ENCODE data around the gene BLOC1S2.
A peak's percentile ranks its signal among the peaks of the same experiment; 100 is the strongest.

Gene BLOC1S2

GRCh38 chr10:100286051-100287033, at the start of gene BLOC1S2:
TSS of gene BLOC1S2 (minus strand) at chr10:100286680. CDS start at chr10:100286659, 21 bp downstream.
- H3K27me3 ChIP-seq (ENCODE audit: control insufficient read depth in 1 of 2, insufficient read depth in 2 of 2, low read length in 2 of 2): no peaks in the 10 kb centered on the region
- peak within 1 kb of the TSS; percentile 86 for H3K27ac ChIP-seq (ENCODE audit: low read depth, low read length)
- no peaks in the 10 kb centered on the region for H3K9me3 ChIP-seq (ENCODE audit: low read length)
- H3K36me3 ChIP-seq (ENCODE audit: insufficient read depth, low read length): peaks cover 6% of the 10 kb centered on the region
- peaks cover 16% of the 10 kb centered on the region for H3K4me1 ChIP-seq (ENCODE audit: insufficient read depth, low read length)
- peak within 1 kb of the TSS; percentile 99 for H3K9ac ChIP-seq (ENCODE audit: low read length)
- peak within 1 kb of the TSS; percentile 39 to 100 for H3K4me3 ChIP-seq (ENCODE audit: low read depth in 1 of 2, low read length in 2 of 2)

- Histone ChIP-seq H3K27ac (ENCODE audit: low read depth, low read length) (no peak overlapping the region), H3K4me3 (ENCODE audit: low read depth in 1 of 2, low read length in 2 of 2) (no peak overlapping the region), H3K27me3 (ENCODE audit: control insufficient read depth in 1 of 2, insufficient read depth in 2 of 2, low read length in 2 of 2) (peaks cover 0 to 17% of the 10 kb centered on the region in 2 donors), H3K9me3 (ENCODE audit: low read length) (no peaks in the 10 kb centered on the region), H3K4me1 (ENCODE audit: insufficient read depth, low read length) (no peaks in the 10 kb centered on the region), H3K36me3 (ENCODE audit: insufficient read depth, low read length) (no peaks in the 10 kb centered on the region), H3K9ac (ENCODE audit: low read length) (no peak overlapping the region)
These were observed 48.3 kb upstream of the BLOC1S2 start for GRCh38 chr10:100334762-100335161.

- Histone ChIP-seq H3K27ac (ENCODE audit: low read depth, low read length) (no peak overlapping the region), H3K4me1 (ENCODE audit: insufficient read depth, low read length) (no peaks in the 10 kb centered on the region), H3K27me3 (ENCODE audit: control insufficient read depth in 1 of 2, insufficient read depth in 2 of 2, low read length in 2 of 2) (peaks cover 0 to 23% of the 10 kb centered on the region in 2 donors), H3K9ac (ENCODE audit: low read length) (no peak overlapping the region), H3K4me3 (ENCODE audit: low read depth in 1 of 2, low read length in 2 of 2) (no peak overlapping the region), H3K9me3 (ENCODE audit: low read length) (no peaks in the 10 kb centered on the region), H3K36me3 (ENCODE audit: insufficient read depth, low read length) (no peaks in the 10 kb centered on the region)
These were observed 47.4 kb upstream of the BLOC1S2 start for GRCh38 chr10:100333661-100334440.

GRCh38 chr10:100333106-100333505, 46.6 kb upstream of the BLOC1S2 start:
- Histone ChIP-seq H3K27me3 (ENCODE audit: control insufficient read depth in 1 of 2, insufficient read depth in 2 of 2, low read length in 2 of 2) (peaks cover 0 to 23% of the 10 kb centered on the region in 2 donors), H3K27ac (ENCODE audit: low read depth, low read length) (no peak overlapping the region), H3K4me3 (ENCODE audit: low read depth in 1 of 2, low read length in 2 of 2) (no peak overlapping the region), H3K36me3 (ENCODE audit: insufficient read depth, low read length) (no peaks in the 10 kb centered on the region), H3K9ac (ENCODE audit: low read length) (no peak overlapping the region), H3K9me3 (ENCODE audit: low read length) (no peaks in the 10 kb centered on the region), H3K4me1 (ENCODE audit: insufficient read depth, low read length) (no peaks in the 10 kb centered on the region)

- Histone ChIP-seq H3K27ac (ENCODE audit: low read depth, low read length) (no peak within 1 kb of the TSS), H3K4me3 (ENCODE audit: low read depth in 1 of 2, low read length in 2 of 2) (no peak within 1 kb of the TSS), H3K36me3 (ENCODE audit: insufficient read depth, low read length) (no peaks in the 10 kb centered on the region), H3K9me3 (ENCODE audit: low read length) (no peaks in the 10 kb centered on the region), H3K9ac (ENCODE audit: low read length) (no peak within 1 kb of the TSS), H3K4me1 (ENCODE audit: insufficient read depth, low read length) (no peaks in the 10 kb centered on the region), H3K27me3 (ENCODE audit: control insufficient read depth in 1 of 2, insufficient read depth in 2 of 2, low read length in 2 of 2) (peaks cover 0 to 23% of the 10 kb centered on the region in 2 donors)
These were observed 43.6 kb upstream of the BLOC1S2 start, which contains the start of gene PKD2L1 for GRCh38 chr10:100330079-100330478. TSS of gene PKD2L1 (minus strand) at chr10:100330228. CDS start at chr10:100330103, 125 bp downstream.

- H3K27me3 ChIP-seq (ENCODE audit: control insufficient read depth in 1 of 2, insufficient read depth in 2 of 2, low read length in 2 of 2): peaks cover 0 to 23% of the 10 kb centered on the region in 2 donors
- H3K4me1 ChIP-seq (ENCODE audit: insufficient read depth, low read length): no peaks in the 10 kb centered on the region
- H3K27ac ChIP-seq (ENCODE audit: low read depth, low read length): no peak overlapping the region
- no peak overlapping the region for H3K9ac ChIP-seq (ENCODE audit: low read length)
- no peak overlapping the region for H3K4me3 ChIP-seq (ENCODE audit: low read depth in 1 of 2, low read length in 2 of 2)
- no peaks in the 10 kb centered on the region for H3K36me3 ChIP-seq (ENCODE audit: insufficient read depth, low read length)
- no peaks in the 10 kb centered on the region for H3K9me3 ChIP-seq (ENCODE audit: low read length)
These were observed 41.7 kb upstream of the BLOC1S2 start for GRCh38 chr10:100328198-100328597.

GRCh38 chr10:100327718-100328009, 41.2 kb upstream of the BLOC1S2 start:
- no peak overlapping the region for H3K9ac ChIP-seq (ENCODE audit: low read length)
- H3K27ac ChIP-seq (ENCODE audit: low read depth, low read length): no peak overlapping the region

GRCh38 chr10:100327007-100327717, 40.7 kb upstream of the BLOC1S2 start:
- Histone ChIP-seq H3K9ac (ENCODE audit: low read length) (no peak overlapping the region), H3K27ac (ENCODE audit: low read depth, low read length) (no peak overlapping the region), H3K4me3 (ENCODE audit: low read depth in 1 of 2, low read length in 2 of 2) (no peak overlapping the region), H3K27me3 (ENCODE audit: control insufficient read depth in 1 of 2, insufficient read depth in 2 of 2, low read length in 2 of 2) (peaks cover 0 to 23% of the 10 kb centered on the region in 2 donors), H3K36me3 (ENCODE audit: insufficient read depth, low read length) (no peaks in the 10 kb centered on the region), H3K4me1 (ENCODE audit: insufficient read depth, low read length) (no peaks in the 10 kb centered on the region), H3K9me3 (ENCODE audit: low read length) (no peaks in the 10 kb centered on the region)

More at GRCh38 chr10:100327718-100328009, 41.2 kb upstream of the BLOC1S2 start:
- H3K4me3 ChIP-seq (ENCODE audit: low read depth in 1 of 2, low read length in 2 of 2): no peak overlapping the region
- H3K9me3 ChIP-seq (ENCODE audit: low read length): no peaks in the 10 kb centered on the region
- H3K4me1 ChIP-seq (ENCODE audit: insufficient read depth, low read length): no peaks in the 10 kb centered on the region
- H3K27me3 ChIP-seq (ENCODE audit: control insufficient read depth in 1 of 2, insufficient read depth in 2 of 2, low read length in 2 of 2): peaks cover 0 to 23% of the 10 kb centered on the region in 2 donors
- H3K36me3 ChIP-seq (ENCODE audit: insufficient read depth, low read length): no peaks in the 10 kb centered on the region

GRCh38 chr10:100325158-100325557, 38.7 kb upstream of the BLOC1S2 start:
- Histone ChIP-seq H3K27ac (ENCODE audit: low read depth, low read length) (no peak overlapping the region), H3K9me3 (ENCODE audit: low read length) (no peaks in the 10 kb centered on the region), H3K4me1 (ENCODE audit: insufficient read depth, low read length) (no peaks in the 10 kb centered on the region), H3K9ac (ENCODE audit: low read length) (no peak overlapping the region), H3K36me3 (ENCODE audit: insufficient read depth, low read length) (no peaks in the 10 kb centered on the region), H3K27me3 (ENCODE audit: control insufficient read depth in 1 of 2, insufficient read depth in 2 of 2, low read length in 2 of 2) (peaks cover 0 to 9% of the 10 kb centered on the region in 2 donors), H3K4me3 (ENCODE audit: low read depth in 1 of 2, low read length in 2 of 2) (no peak overlapping the region)

GRCh38 chr10:100319707-100320402, 33.4 kb upstream of the BLOC1S2 start:
- Histone ChIP-seq H3K4me1 (ENCODE audit: insufficient read depth, low read length) (no peaks in the 10 kb centered on the region), H3K36me3 (ENCODE audit: insufficient read depth, low read length) (no peaks in the 10 kb centered on the region), H3K27me3 (ENCODE audit: control insufficient read depth in 1 of 2, insufficient read depth in 2 of 2, low read length in 2 of 2) (no peaks in the 10 kb centered on the region), H3K4me3 (ENCODE audit: low read depth in 1 of 2, low read length in 2 of 2) (no peak overlapping the region), H3K27ac (ENCODE audit: low read depth, low read length) (no peak overlapping the region), H3K9me3 (ENCODE audit: low read length) (no peaks in the 10 kb centered on the region), H3K9ac (ENCODE audit: low read length) (no peak overlapping the region)
